HG02973 (cell line): ENCODE results near the gene NPY1R.

Experiments
- ATAC-seq: cut with Tn5 transposase; IDR thresholded peaks from one replicate; pipeline ENCODE4 v1.9.1; 2021; ENCODE audit warnings: moderate library complexity; ENCODE audit not compliant: unreplicated experiment

NPY1R gene

DNA sequence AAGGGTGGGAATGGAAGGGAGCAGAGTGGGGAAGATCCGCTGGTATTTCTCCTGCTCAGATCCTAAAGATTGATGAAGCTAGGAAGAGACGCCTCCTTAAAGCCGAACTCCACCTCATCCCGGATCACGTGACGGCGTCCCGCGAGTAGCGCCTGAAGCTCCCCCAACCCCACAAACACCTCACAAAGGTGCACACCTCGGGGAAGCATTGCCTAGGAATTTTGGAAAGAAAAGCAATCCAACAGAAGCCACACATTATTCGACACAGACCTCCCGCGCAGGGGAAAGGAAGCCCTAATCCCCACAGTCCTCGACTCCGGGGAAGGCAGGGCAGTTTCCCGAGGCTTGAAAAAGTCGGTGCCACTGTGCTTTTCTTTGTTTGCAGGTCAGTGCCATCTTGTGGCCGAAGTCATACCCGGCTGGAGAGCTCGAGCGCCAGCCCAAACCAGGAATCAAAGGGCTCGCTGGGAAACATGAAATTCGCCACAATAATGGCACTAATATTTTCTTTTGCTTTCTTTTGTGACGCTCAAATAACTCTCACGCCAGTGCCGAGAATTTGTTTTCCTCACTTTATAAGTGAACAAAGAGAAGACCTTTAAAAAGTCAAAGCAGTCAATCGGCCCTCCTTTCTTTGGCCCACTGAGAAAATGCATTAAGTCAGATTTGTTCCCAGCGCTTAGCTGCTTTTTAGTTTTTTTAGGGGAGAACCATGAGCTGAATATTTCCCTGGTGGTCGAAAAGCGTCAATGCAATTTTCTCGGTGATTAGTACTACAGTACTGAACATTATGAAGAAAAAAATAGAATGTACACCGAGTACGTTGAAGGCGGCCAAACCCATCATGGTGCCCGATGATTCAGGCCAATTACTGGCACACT is at the start of gene NPY1R:
Gene NPY1R (minus strand): TSS at position 71 of the 881 bp plus-strand sequence. CDS start 6,042 bp downstream, outside the sequence.
- peak; percentile 67 for ATAC-seq

DNA sequence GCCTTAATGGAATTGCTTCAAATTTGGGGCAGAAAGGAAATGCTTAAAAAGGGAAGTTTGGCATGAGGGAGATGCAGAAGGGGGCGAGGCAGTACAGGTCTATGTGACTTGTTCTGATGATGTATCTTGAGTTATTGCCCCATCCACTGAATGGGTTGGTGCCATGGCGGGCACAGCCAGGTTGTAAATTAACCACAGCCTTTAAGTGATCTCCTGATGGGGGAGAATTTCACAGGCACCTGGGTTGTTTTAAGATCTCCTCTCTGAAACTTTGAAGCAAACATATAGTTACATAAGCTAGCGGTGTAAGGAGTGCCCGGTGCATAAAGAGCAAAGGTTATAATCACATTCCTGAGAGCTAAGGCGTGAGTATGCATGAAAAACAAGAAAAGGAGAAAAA is 48.3 kb upstream of the NPY1R start:
- ATAC-seq: no peak

DNA sequence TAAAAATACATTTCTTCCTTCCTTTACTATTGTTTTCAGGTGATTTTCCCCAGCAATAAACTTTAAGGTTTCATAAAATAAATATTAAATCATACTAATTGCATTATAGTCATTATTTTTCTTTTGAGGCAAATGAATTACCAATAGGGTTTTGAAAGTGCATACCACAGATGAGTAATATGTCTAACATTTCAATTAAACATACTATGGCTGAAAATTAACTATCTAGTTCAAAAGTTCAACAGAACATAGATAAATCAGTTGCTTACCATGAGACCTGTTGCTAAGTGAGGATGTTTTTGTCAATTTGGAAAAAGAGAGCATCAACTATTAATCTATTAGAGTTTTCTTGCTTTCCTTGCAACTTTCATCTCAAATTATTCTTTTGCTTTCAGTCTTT is 46.3 kb upstream of the NPY1R start:
- no peak for ATAC-seq

- ATAC-seq: no peak
Observed at GRCh38 chr4:163372029-163372428, 39.6 kb upstream of the NPY1R start.

DNA sequence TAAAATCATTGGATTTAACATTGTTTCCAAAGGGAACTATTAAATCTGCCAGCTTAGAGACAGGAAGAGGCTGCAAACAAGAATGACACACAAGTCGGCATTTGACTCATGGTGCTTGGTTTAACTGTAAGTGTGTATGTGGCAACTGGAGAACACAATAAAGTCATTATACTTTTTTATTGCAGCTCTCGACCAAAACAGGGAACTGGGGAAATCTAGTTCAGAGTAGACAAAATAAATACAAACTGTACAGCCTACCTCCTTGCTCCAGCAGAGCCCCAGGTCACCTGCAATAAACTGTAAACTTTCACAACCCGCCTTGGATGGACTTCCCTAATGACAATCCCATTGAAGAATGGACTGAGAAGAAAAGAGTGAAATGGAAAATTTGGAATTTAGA is 35.3 kb upstream of the NPY1R start:
- ATAC-seq: no peak

GRCh38 chr4:163356104-163356503 is 23.7 kb upstream of the NPY1R start:
- no peak for ATAC-seq

DNA sequence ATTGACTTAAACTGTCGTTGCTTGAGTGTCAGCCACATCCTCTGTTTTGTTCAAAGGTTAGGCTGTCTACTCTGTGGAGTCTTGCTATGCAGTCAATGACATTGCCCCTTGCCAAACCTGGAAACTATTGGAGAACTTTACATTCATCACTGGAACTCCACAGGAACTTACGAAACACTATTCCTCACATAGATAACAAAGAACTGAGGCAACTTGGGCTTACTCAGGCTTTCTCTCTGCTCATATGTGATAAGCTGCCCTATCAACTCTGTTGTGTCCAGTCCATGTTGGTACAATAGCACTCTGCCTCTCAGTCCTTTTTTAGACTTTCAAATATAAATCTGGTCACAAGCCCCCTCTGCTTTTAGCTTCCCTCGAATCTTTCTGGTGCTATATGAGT is 20.7 kb upstream of the NPY1R start:
- no peak for ATAC-seq

DNA sequence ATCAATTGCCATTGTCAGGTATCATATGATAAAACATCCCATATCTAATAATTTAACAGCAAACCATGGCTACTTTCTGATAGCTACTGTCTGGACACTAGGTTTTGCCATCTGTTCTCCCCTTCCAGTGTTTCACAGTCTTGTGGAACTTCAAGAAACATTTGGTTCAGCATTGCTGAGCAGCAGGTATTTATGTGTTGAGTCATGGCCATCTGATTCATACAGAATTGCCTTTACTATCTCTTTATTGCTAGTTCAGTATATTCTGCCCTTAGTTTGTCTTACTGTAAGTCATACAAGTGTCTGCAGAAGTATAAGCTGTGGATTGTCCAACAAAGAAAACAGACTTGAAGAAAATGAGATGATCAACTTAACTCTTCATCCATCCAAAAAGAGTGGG is 18.3 kb upstream of the NPY1R start:
- no peak for ATAC-seq

GRCh38 chr4:163344147-163345125 is 12.0 kb upstream of the NPY1R start:
- ATAC-seq: no peak

DNA sequence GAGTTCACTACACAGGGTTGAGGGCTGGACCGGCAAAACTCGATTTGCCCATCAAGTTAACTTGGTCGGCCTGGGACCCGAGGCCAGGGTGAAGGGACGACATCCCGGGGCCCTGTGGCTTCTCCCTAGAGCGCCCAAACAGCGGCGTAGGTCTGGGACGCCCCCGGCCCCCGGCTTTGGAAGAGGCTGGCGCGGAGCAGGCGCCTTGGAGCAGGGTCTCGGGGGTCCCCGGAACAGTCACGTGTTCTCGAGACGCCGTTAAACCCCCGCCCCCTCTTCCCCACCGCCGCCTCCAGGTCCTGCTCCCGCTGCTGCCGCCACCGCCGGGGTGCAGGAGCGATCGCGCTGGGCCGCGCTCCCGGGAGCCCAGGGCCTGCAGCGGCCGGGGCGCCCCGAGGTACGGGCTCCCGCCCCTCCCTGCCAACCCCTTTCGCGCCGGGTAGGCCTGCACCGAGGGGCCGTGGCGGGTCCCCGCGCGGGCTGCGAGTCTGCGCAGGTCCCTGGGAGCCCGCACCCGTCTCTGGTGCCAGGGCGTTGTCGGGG is 11.3 kb upstream of the NPY1R start, which contains the start of gene NPY5R:
Gene NPY5R (plus strand): TSS at position 289 of the 543 bp plus-strand sequence. CDS start 6,382 bp downstream, outside the sequence.
- no peak for ATAC-seq

DNA sequence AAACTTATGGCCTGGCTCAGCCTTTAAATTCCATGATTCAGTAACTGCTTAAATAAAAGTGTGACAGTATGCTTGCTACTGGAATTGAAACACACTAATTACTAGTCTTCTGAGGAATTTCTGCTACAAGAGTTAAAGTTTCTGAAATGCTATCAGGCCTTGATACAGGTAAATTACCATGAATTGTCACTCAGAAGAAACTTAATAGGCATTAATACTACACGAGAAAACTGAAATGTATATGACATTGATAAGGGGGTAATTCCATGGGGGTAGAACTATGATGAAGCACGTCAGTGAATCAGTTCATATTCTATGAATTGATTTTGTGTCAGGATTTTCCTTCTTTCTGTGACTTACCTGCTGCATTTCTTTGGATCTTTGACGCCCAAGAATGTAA is 3.0 kb upstream of the NPY1R start:
- ATAC-seq: no peak

GRCh38 chr4:163331629-163332376 is 593 bp downstream of the NPY1R start:
- no peak for ATAC-seq

DNA sequence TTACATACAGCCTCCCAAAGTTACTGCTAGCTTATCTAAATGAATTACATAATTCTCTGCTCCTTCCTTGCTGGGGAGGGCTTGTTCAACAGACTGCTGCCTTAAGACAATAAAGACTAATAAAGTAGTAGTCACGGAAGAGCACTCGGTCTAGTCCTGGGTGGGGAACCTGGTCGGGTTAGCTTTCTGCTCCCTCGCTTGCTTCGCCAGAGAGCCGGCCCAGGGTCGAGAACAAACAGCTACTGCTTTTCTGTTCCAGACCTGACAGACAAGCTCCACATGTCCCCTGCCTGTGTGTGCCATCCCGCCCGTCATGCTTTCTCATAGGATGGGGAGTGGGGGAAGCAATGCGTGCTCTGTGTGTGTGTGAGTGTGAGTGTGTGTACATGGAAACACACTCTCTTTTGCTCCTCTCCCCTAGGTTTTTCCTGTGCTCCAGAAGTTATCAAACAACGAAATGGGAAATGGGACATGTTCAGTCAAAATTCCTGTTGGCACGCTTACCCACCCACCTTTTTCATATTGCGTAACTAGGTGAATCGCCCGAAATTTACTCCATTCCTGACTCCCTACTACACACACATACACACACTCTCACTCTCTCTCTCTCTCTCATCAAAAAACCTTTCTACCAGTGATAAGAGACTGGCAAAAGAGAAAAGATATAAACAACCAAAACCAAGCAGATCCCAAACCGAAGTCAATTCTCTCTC is 1.3 kb downstream of the NPY1R start:
- ATAC-seq: no peak

- no peak for ATAC-seq
Observed at GRCh38 chr4:163317110-163317509, 15.3 kb downstream of the NPY1R start.

DNA sequence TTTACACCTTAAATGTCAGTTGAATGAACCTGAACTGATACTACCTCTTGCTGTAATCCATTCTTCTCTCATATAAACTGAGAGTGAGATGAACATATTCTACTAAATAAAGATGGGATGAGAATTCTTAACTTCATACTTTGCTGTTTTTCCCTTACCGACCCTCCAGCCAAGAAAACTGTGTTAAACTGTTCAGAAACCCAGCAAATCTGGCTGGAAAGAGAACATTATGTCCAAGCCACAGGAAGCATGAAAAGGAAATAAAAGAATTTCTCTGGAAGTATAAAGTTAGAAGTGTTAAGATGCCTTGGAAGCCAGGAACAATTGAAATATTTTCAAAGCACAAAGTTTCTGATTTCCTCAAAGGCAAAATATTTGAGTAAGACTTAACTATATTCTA is 22.9 kb downstream of the NPY1R start:
- no peak for ATAC-seq

GRCh38 chr4:163303069-163303468 is 29.3 kb downstream of the NPY1R start:
- no peak for ATAC-seq

GRCh38 chr4:163300445-163300844 is 32.0 kb downstream of the NPY1R start:
- no peak for ATAC-seq

- no peak for ATAC-seq
Observed at GRCh38 chr4:163295138-163295537, 37.3 kb downstream of the NPY1R start.

DNA sequence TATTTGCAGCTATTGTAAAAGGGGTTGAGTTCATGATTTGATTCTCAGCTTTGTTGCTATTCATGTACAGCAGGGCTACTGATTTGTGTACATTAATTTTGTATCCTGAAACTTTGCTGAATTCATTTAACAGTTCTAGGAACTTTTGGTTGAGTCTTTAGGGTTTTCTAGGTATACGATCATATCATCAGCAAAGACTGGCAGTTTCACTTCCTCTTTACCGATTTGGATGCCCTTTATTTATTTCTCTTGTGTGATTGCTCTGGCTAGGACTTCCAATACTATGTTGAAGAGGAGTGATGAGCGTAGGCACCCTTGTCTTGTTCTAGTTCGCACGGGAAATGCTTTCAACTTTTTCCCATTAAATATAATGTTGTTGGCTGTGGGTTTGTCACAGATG is 48.1 kb downstream of the NPY1R start:
- ATAC-seq: no peak
